Measurements from ENCODE around the gene CFAP141. TPM values are rescaled to one million over a fixed set of nuclear protein-coding genes. Genes with fewer than 3 reads are reported as not detected.

The CFAP141 gene
- total and polyA plus RNA-seq, 2 of the 13 experiments (the other 11 are each of a cell fraction or from before 2014, with no cell fraction given) = not detected

DNA sequence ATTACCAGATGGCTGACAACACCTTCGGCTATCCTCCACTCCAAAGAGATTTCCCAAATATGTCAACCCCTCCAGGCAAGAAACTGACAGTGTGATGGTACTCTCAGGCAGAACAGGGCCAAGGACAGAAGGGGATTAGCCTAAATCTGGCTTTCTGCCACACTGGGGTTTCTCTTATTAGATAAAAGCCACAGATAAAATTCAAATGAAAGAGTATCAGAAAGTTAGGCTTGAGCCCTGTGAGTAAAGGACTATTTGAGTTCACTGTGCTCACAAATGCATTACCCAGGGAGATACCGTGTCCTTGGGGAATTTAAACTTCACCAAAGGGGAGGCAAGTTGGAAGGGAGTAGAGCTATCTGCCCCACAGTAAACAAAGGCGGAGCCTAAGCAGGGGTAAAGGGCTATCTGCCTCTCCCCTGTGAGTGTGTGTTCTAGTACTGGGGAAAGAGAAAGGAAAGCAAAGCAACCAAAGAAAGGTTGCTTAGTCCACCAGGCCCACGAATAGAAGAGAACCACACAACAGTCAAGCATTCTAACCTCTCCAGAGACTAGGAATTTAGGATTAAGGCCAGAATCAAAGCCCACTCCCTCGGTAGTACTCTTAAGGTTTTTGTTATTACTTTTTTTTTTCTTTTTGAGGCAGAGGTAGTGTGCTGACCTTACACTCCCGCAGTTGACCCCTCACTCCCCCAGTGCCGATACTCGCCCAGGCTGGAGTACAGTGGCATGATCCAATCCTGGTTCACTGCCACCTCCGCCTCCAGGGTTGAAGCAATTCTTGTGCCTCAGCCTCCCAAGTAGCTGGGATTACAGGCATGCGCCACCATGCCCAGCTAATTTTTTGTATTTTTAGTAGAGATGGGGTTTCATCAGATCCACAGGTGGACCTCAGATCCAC, 27.0 kb downstream of the CFAP141 start (continued):
- TF ChIP-seq, protein P1, sequence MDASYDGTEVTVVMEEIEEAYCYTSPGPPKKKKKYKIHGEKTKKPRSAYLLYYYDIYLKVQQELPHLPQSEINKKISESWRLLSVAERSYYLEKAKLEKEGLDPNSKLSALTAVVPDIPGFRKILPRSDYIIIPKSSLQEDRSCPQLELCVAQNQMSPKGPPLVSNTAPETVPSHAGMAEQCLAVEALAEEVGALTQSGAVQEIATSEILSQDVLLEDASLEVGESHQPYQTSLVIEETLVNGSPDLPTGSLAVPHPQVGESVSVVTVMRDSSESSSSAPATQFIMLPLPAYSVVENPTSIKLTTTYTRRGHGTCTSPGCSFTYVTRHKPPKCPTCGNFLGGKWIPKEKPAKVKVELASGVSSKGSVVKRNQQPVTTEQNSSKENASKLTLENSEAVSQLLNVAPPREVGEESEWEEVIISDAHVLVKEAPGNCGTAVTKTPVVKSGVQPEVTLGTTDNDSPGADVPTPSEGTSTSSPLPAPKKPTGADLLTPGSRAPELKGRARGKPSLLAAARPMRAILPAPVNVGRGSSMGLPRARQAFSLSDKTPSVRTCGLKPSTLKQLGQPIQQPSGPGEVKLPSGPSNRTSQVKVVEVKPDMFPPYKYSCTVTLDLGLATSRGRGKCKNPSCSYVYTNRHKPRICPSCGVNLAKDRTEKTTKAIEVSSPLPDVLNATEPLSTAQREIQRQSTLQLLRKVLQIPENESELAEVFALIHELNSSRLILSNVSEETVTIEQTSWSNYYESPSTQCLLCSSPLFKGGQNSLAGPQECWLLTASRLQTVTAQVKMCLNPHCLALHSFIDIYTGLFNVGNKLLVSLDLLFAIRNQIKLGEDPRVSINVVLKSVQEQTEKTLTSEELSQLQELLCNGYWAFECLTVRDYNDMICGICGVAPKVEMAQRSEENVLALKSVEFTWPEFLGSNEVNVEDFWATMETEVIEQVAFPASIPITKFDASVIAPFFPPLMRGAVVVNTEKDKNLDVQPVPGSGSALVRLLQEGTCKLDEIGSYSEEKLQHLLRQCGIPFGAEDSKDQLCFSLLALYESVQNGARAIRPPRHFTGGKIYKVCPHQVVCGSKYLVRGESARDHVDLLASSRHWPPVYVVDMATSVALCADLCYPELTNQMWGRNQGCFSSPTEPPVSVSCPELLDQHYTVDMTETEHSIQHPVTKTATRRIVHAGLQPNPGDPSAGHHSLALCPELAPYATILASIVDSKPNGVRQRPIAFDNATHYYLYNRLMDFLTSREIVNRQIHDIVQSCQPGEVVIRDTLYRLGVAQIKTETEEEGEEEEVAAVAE (CRISPR knock-in tag; IDR thresholded peaks at IDR 0.05; ENCODE audit: borderline replicate concordance) = peak; percentile 49; the same call in 1 of the 2 replicates
- TF ChIP-seq ZNF33A (CRISPR knock-in tag; IDR thresholded peaks at IDR 0.05; ENCODE audit: borderline replicate concordance) (no peak), GATAD2A (CRISPR knock-in tag; IDR thresholded peaks at IDR 0.05) (peak; percentile 32; the same call in 1 of the 2 replicates), FOXA3 (CRISPR knock-in tag; IDR thresholded peaks at IDR 0.05) (peak; percentile 74), FOXA1 (IDR thresholded peaks at IDR 0.05) (no peak), FOXA1 (CRISPR knock-in tag; IDR thresholded peaks at IDR 0.05) (peak; percentile 77), ZNF460 (CRISPR knock-in tag; IDR thresholded peaks at IDR 0.05; ENCODE audit: borderline replicate concordance) (peak; percentile 21; the same call in 1 of the 2 replicates), FOXC1 (CRISPR knock-in tag; IDR thresholded peaks at IDR 0.05; ENCODE audit: borderline replicate concordance) (0 out of 2 replicates have a peak, but pooled peaks have one; percentile 28), TARDBP (CRISPR knock-in tag; IDR thresholded peaks at IDR 0.05) (0 out of 2 replicates have a peak, but pooled peaks have one; percentile 21), ZMYM4 (CRISPR knock-in tag; IDR thresholded peaks at IDR 0.05) (peak; percentile 52; the same call in 1 of the 2 replicates), KDM5A (IDR thresholded peaks at IDR 0.05; ENCODE audit: borderline replicate concordance, low read length) (no peak)
- TF ChIP-seq, protein P2, sequence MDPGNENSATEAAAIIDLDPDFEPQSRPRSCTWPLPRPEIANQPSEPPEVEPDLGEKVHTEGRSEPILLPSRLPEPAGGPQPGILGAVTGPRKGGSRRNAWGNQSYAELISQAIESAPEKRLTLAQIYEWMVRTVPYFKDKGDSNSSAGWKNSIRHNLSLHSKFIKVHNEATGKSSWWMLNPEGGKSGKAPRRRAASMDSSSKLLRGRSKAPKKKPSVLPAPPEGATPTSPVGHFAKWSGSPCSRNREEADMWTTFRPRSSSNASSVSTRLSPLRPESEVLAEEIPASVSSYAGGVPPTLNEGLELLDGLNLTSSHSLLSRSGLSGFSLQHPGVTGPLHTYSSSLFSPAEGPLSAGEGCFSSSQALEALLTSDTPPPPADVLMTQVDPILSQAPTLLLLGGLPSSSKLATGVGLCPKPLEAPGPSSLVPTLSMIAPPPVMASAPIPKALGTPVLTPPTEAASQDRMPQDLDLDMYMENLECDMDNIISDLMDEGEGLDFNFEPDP (CRISPR knock-in tag; conservative IDR thresholded peaks at IDR 0.05) = 0 out of 2 replicates have a peak, but pooled peaks have one; percentile 56
- TF ChIP-seq, protein P3, sequence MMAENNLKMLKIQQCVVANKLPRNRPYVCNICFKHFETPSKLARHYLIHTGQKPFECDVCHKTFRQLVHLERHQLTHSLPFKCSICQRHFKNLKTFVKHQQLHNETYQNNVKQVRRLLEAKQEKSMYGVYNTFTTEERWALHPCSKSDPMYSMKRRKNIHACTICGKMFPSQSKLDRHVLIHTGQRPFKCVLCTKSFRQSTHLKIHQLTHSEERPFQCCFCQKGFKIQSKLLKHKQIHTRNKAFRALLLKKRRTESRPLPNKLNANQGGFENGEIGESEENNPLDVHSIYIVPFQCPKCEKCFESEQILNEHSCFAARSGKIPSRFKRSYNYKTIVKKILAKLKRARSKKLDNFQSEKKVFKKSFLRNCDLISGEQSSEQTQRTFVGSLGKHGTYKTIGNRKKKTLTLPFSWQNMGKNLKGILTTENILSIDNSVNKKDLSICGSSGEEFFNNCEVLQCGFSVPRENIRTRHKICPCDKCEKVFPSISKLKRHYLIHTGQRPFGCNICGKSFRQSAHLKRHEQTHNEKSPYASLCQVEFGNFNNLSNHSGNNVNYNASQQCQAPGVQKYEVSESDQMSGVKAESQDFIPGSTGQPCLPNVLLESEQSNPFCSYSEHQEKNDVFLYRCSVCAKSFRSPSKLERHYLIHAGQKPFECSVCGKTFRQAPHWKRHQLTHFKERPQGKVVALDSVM (CRISPR knock-in tag; IDR thresholded peaks at IDR 0.05) = 0 out of 2 replicates have a peak, but pooled peaks have one; percentile 21
- TF ChIP-seq, protein P4, sequence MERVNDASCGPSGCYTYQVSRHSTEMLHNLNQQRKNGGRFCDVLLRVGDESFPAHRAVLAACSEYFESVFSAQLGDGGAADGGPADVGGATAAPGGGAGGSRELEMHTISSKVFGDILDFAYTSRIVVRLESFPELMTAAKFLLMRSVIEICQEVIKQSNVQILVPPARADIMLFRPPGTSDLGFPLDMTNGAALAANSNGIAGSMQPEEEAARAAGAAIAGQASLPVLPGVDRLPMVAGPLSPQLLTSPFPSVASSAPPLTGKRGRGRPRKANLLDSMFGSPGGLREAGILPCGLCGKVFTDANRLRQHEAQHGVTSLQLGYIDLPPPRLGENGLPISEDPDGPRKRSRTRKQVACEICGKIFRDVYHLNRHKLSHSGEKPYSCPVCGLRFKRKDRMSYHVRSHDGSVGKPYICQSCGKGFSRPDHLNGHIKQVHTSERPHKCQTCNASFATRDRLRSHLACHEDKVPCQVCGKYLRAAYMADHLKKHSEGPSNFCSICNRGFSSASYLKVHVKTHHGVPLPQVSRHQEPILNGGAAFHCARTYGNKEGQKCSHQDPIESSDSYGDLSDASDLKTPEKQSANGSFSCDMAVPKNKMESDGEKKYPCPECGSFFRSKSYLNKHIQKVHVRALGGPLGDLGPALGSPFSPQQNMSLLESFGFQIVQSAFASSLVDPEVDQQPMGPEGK (CRISPR knock-in tag; IDR thresholded peaks at IDR 0.05) = peak; percentile 62; the same call in 1 of the 2 replicates
- TF ChIP-seq, protein P5, sequence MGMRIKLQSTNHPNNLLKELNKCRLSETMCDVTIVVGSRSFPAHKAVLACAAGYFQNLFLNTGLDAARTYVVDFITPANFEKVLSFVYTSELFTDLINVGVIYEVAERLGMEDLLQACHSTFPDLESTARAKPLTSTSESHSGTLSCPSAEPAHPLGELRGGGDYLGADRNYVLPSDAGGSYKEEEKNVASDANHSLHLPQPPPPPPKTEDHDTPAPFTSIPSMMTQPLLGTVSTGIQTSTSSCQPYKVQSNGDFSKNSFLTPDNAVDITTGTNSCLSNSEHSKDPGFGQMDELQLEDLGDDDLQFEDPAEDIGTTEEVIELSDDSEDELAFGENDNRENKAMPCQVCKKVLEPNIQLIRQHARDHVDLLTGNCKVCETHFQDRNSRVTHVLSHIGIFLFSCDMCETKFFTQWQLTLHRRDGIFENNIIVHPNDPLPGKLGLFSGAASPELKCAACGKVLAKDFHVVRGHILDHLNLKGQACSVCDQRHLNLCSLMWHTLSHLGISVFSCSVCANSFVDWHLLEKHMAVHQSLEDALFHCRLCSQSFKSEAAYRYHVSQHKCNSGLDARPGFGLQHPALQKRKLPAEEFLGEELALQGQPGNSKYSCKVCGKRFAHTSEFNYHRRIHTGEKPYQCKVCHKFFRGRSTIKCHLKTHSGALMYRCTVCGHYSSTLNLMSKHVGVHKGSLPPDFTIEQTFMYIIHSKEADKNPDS (CRISPR knock-in tag; IDR thresholded peaks at IDR 0.05) = peak; percentile 96; the same call in 1 of the 2 replicates

All from HepG2 (cell line).